Posterior vena cava (tissue), 2 donors: ENCODE measurements around the gene TMEM119. TPM values are rescaled to one million over a fixed set of nuclear protein-coding genes. Genes with fewer than 3 reads are reported as not detected.
"Not testable (repeated sequence)": the region's sequence is repeated elsewhere in the genome, so short reads cannot be mapped to it uniquely, and the experiment has no call there.

Source experiments
- DNase-seq: peaks from one replicate; pipeline ENCODE4 v3.0.0-alpha.2; 2020; ENCODE audit warnings: low spot score
- intact Hi-C, 2 donors: fragments of 100-400 bp; cut with DNase I; formaldehyde crosslinking; loops; one replicate each; pipeline versions ENCODE4 v1.14.1 to v1.14.2; 2022 to 2023
- total RNA-seq, 2 donors: library from RNA; stranded (reverse); fragmentation: NEBNext Ultra II Directional; extraction: Animal tissue kit (Norgen Biotek cat#: 25700); gene quantifications; one replicate each; pipeline ENCODE4 v1.2.1, GENCODE V29; 2021
- donor health status: DM: yes; HTN: yes; CAD: no.
- donor health status: DM: yes; HTN: yes; CAD: no.

The TMEM119 gene
- total RNA-seq, 2 donors from 2014 or later = 12.7 to 72.5 TPM

DNA sequence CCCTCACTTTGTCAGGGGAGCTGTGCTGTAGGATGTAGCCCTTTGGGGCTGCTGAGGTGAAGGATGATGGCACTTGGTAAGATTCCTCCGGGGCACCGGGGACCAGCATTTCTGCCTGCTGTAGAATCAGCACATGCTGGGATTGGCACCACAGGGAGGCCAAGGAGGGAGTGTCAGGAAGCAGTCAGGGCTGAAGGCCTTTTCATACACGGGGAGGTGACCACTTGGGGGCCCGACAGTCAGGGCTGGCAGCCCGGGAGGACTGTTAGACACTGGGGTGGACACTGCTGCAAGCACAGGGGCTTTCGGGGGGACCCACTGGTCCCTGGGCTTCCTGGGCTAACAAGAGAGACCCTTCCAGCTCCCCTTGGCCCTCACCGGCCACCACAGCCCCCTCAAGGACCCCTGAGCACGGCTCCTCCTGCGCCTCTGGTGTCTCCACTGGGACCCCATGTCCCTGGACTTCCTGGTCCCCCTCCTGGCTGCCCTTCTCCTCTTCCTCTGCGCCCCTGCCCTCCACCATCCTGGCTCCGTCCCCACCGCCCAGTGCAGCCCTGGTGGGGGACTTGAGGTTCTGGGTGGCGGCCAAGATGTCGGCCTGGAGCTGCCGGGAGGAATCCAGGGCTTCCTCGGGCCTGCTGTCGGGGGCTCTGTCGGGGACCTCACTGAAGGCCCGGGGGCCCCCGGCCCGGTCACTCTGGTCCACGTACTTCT is 6.5 kb downstream of the TMEM119 start:
- intact Hi-C loops = no loop called here
- DNase-seq = peak; percentile 76

DNA sequence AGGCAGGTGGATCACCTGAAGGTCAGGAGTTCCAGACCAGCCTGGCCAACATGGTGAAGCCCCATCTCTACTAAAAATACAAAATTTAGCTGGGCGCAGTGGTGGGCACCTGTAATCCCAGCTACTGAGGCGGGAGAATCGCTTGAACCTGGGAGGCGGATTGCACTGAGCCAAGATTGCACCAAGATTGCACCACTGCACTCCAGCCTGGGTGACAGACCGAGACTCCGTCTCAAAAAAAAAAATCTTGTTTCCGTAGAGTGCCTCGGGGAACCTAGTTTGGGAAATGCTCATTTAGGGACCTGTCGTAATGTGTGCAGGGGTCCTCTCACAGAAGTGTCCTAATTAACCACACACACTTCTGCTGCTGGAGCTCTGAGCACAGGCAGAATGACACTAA is 7.4 kb downstream of the TMEM119 start:
- intact Hi-C loops = not testable (repeated sequence)

DNA sequence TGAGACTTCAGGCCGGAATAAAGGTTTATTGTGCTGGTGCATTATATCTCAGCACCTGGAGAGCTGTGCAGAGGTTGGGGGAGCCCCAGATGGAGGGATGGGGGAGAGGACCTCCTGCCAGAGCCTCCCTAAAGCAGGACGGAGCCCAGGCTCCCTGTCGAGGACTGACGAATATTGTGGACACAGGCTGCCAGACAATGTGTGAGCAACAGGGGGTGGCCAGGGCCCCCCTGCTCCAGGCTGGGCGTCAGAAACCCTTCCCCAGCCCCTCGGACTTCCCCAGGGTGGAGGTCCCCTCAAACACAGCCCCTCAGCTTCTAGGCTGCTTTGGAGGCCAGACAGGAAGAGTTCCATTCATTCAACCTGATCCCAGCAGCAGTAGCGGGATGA is 8.0 kb downstream of the TMEM119 start:
- intact Hi-C loops = no loop called here
- peak; percentile 48 for DNase-seq

More for the DNA sequence above, 7.4 kb downstream of the TMEM119 start:
- not testable (repeated sequence) for DNase-seq

DNA sequence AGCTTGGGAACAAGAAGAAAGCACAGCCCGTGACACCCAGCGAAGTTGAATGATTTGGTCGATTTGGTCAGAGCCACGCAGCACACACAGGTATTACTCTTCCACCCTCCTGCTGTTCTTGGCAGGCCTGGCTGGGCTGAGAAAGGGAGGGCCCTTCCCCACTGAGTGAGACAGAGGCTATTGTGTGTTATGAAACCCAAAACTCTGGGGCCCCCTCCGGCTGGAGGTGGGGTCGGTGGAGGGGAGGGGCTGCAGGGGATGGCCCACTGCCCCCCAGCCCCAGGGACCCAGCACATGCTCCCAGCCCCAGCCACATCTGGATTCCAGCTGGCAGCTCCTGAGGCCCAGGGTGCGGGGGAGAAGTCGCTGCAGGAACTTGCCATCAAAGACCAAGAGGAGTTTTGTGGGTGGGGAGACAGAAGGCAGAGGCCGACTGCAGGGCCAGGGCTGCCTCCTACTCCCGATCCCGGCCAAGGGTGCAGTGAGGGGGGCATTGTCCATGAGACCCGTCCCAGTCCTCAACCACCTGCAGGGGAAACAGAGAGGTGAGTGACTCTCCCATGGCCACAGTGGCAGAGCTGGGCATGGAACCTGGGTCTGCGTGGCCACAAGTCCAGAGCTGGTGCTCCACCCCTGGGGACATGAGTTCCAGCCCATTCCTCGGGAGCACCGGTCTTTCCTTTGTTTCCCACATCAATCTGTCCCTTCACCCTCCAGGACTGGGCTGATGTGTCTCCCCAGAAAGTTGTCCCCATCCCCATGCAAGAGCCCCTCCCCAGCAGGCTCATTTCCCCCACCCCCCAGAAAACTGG is 8.7 kb downstream of the TMEM119 start:
- intact Hi-C loops = no loop called here

DNA sequence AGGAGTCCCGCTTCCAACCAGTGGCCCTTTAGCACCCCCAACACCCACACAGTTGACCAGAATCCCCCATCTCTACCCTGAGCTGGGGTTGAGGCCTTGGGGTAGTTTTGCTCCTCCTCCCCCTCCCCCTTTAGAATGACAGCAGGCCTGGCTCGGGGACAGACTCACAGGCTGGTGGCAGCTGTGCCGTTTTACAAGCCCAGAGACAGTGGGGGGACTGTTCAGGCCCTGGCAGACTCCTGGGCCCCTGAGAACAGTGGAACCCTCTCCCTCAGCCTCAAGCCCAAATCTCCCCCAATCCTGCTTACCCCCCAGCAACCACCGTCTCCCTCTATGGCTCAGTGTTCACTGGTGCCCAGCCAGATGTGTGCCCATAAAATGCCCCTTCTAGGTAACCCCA is 10.1 kb downstream of the TMEM119 start:
- intact Hi-C loops = no loop called here
- DNase-seq = peak; percentile 57

More for the DNA sequence above, 8.7 kb downstream of the TMEM119 start:
- DNase-seq = peak; percentile 73

DNA sequence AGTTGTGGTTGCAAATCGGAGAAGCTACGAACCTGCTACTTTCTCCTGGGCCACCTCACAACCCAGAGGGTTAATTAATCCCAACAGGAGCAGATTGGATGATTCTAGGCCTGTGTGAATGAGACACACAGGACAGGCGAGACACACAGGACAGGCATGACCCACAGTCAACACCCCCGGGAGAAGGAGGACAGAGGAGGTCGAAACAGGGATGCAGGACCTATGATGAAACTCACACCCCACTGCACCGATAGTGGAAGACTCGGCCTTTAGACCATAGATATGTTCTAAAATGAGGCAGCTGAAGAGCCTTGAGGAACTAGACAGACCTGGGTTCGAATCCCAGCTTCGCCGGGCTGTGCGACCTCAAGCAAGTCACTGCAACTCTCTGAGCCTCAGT is 11.6 kb downstream of the TMEM119 start:
- intact Hi-C loops = no loop called here
- DNase-seq = no peak

DNA sequence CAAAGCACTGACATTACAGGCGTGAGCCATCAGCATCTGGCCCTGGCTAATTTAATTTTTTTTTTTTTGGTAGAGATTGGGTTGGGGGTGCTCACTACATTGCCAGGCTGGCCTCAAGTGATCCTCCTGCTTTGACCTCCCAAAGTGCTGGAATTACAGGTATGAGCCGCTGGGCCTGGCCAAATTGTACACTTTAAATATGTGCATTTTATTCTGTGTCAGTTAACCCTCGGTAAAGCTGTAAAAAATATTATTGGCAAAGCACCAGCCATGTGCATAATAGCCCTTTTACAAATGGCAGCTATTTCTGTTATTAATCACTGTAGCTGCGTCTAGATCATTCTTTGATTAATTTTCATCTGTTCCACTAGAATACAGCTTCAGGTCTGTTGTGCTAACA is 12.0 kb downstream of the TMEM119 start:
- intact Hi-C loops = no loop called here
- no peak for DNase-seq

DNA sequence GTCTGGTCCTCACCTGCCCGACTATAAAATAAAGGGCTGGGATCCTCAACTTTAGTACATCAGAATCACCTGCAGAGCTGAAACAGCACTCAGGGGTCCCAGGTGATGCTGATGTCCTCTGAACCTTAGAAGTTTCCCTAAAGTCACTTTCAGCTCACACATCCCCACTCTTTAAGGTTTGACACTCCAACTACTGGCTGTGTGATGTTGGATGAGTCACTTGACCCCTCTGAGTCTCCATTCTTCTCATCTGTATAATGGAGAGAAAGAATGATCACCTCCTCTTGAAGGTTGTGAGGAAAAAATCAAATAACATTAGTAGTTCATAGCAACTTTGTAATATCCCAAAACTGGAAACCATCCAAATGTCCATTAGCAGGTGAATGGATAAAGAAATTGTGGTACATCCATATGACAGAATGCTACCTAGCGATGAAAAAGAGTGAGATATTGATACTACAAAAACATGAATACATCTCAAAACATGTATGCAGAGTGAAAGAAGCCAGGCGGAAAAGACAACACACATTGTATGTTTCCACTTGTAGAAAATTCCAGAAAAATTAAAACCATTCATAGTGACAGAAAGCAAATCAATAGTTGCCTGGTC is 13.3 kb downstream of the TMEM119 start:
- no peak for DNase-seq
- intact Hi-C loops = no loop called here

DNA sequence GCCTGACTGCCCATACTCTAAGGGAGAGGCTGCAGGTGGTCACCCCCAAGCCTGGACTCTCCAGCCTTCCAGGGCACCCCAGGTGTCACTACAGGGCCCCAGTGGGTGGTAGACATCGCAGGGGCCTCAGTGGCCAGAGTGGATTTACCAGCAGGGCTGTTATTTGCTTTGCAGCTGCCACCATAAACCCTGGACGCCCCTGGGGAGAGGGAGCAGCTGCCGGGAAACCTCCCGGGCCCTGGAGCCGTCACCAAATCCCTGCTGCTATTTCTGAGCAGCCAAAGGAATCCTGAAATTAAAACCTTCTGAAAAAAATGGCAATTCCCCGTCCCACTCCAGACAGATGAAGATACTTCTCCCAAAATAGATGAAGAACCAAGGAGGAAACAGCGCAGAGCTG is 13.9 kb downstream of the TMEM119 start:
- intact Hi-C loops = no loop called here
- DNase-seq = peak; percentile 56

DNA sequence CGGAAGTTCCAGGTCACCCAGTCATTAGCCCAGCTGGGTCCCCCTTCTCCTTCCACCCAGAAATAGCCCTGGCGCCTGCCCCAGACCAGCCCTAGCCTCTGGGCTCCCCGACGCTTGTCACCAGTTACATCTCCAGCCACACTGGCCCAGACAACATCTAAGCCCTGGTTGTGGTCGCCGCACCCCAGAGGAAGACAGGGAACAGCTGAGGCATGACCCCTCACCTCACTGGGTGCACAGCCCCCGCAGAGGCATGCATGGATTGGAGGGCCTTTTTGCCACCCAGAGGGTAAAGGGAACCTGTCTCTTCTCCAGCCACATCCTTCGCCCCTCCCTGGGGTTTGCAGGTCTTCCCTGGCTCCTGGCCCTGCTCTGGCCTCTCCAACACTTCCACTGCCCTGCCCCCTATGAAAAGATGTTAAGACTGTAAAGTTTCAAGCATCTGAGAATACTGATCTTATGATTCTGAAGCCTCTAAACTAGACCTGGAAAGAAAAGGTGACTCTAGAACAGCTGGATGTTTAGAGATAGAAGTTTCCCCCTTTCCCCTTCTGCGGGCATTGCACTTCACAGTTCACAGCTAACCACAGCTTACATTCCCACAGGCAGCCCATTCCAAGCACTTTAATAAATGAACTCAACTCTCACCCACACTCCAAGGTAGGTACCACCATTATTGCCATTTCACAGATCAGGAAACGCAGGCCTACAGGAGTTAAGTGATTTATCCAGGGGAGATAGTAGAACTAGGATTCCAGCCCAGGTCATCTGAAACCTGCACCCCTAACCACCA is 14.7 kb downstream of the TMEM119 start:
- DNase-seq = peak; percentile 23
- intact Hi-C loops = no loop called here

DNA sequence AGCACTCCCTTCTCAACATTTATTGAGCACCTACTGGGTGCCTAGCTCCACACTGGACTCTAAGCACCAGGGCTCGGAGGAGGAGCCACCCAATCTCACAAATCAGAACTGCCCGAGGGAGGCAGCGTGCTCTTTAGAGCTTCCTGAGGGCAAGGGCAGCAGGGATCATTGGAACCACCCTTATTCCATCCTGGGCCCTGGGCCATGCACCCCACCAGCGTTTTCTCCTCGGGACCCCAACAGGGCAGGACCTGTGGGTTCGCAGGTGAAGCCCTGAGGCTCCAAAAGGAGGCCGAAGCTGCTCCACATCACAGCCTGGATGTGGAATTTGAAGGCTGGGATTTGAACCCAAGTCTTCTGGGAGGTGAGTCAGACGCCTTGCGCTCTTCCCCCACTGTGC is 15.4 kb downstream of the TMEM119 start:
- intact Hi-C loops = no loop called here
- peak; percentile 59 for DNase-seq

DNA sequence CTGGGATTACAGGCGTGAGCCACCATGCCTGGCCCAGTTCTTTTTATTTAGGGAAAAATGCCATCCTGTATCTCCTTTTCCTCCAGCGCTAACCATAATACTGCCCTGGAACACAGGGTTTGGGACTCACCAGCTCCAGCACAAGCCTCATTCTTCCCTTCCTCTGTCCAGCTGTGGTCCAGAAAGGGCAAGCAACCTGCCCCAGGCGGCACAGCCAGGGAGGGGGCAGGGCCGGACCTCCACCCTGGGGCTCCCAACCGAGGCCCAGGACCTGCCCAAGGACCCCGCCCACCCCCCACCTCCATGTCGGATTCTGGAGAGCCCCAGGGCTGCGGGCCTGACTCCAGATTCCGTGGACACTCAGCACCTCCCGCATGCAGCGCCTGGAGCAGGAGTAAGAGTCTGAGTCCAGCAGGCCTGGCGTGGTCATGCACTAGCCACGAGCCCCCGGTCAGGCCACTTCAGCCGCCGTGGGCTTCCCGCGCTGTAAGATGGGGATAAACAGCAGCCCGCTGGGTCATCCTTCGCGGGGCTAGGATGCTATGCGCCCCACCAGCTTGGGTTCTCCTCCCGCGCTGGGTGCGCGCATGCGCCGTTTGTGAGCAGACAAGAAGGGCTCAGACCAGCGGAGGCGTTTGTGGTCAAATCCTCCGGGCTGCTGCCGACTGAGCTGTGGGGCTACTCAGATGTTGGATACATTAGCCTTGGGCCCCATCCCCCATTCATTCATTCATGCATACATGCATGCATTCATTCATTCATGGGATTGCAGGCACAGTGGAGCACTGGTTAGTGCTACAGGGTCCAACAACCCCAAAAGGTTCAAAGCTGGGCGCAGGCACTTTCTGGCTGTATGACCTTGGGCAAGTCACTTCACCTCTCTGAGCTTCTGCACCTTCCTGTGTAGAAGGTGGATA is 16.3 kb downstream of the TMEM119 start:
- DNase-seq = peak; percentile 64
- intact Hi-C loops = no loop called here

DNA sequence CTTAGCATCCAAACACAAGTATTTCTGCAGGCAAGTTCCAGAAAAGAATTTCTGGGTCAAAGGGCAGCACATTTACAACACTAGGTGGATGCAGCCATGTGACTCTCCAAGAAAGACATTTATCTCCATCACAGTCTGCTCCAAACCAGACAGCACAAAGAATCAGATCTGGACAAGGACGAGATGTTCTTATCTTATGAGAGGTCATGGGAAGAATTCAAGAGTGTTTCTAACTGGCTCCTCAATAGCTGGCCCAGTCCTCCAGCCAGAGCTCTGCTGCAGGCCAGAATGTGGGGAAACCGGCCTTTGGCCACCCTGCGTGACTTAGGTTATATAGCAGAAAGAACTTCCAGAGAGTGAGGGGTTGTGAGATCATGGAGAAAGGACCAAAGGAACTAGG is 17.4 kb downstream of the TMEM119 start:
- DNase-seq = peak; percentile 82
- intact Hi-C loops = no loop called here

DNA sequence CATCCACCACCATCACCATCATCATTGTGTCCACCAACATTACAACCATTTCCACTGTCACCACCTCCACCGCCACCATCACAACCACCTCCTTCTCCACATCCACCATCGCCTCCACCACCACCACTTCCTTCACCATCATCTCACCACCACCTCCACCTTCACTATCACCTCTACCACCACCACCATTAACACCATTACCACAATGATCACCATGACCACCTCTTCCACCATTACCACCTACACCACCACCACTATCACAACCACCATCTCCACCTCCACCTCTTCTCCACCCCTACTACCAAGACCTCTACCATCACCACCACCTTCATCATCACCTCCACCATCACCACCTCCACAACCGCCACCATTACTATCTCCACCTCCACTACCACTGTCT is 19.1 kb downstream of the TMEM119 start:
- no peak for DNase-seq
- intact Hi-C loops = no loop called here

DNA sequence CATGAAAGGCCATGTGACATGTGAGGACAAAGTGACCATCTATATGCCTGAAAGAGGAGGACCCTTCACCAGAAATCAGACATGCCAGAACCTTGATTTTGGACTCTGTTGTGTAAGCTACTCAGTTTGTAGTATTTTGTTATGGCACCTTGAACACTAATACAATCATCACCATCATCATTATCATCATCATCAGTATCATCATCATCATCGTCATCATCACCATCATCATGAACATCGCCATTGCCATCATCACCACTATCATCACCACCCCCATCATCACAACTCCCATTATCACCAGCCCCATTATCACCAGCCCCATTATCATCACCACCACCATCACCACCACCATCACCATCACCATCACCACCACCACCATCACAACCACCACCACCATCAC is 19.6 kb downstream of the TMEM119 start:
- DNase-seq = no peak
- intact Hi-C loops = no loop called here

DNA sequence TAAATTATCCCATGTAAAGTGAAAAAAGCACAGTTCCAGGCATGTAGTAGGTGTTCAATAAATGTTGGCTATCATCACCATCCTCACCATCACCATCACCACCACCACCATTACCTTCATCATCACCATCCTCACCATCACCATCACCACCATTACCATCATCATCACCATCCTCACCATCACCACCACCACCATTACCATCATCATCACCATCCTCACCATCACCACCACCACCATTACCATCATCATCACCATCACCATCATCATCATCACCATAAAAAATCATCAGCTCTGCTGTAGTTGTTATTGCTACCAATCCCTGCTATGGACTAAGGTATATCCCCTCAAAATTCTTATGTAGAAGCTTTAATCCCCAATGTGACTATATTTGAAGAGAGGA is 20.4 kb downstream of the TMEM119 start:
- intact Hi-C loops = no loop called here
- no peak for DNase-seq

DNA sequence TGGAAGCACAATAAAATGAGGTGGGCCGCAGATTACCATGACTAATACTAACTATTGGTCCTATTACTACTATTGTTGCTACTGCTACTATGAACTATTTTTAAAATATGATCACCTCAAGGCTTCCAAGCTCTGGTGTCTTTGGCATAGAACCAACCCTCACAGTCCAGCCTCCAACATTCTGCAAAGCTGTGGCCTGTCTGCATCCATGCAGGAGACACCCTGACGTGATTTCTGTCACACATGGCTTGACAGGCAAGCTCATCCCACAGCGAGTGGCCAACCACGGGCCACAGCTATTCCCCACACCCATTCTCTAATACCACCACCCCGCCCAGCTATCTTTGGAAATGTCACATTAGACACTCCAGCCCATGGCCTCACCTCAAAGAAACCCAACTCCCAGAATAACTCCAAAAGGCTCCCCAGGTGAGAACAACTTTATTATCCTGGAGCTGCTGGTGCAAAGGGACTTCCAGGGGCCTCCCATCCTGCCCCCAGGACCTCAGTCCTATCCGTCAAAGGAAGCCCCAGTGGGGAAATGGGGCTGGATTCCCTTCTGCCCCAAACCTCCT is 21.1 kb downstream of the TMEM119 start:
- intact Hi-C loops = no loop called here
- DNase-seq = peak; percentile 52

DNA sequence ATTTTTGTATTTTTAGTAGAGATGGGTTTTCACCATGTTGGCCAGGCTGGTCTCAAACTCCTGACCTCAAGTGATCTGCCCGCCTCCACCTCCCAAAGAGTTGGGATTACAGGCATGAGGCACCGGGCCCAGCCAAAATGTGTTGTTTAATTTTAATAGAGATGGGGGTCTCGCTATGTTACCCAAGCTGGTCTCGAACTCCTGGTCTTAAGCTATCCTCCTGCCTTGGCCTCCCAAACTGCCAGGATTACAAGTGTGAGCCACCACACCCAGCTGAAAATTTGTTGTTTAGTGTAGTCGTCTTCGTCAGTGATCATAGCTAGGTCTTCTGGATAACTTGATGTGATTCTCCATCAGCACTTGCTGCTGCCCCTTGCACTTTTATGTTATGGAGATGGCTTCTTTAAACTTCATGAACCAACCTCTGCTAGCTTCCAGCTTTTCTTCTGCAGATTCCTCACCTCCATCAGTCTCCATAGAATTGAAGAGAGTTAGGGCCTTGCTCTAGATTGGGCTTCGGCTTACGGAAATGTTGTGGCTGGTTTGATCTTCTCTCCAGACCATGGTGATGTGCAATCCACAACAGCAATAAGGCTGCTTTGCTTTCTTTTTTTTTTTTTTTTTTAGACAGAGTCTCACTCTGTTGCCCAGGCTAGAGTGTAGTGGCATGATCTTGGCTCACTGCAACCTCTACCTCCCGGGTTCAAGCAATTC is 22.5 kb downstream of the TMEM119 start:
- DNase-seq = peak; percentile 54
- intact Hi-C loops = no loop called here
